Activated naive CD8-positive, alpha-beta T cell treated with anti-CD3 and anti-CD28 coated beads for 36 hours (primary cell): Measurements from ENCODE around the gene TGFBR2. TPM values are rescaled to one million over a fixed set of nuclear protein-coding genes. Genes with fewer than 3 reads are reported as not detected.

Source experiments
- DNase-seq: peaks from one replicate; pipeline ENCODE4 v3.0.0; 2021
- H3K27ac Mint-ChIP-seq: one replicate; pipeline ENCODE4 v1.8.0; 2022; ENCODE audit warnings: mild to moderate bottlenecking, moderate library complexity, mixed read lengths
- H3K27me3 Mint-ChIP-seq: one replicate; pipeline ENCODE4 v1.8.0; 2022; ENCODE audit warnings: mild to moderate bottlenecking, mixed read lengths
- H3K36me3 Mint-ChIP-seq: one replicate; pipeline ENCODE4 v1.8.0; 2021; ENCODE audit warnings: mild to moderate bottlenecking, mixed read lengths
- H3K4me1 Mint-ChIP-seq: one replicate; pipeline ENCODE4 v1.8.0; 2021; ENCODE audit warnings: mixed read lengths
- H3K4me3 Mint-ChIP-seq: one replicate; pipeline ENCODE4 v1.8.0; 2022; ENCODE audit warnings: mild to moderate bottlenecking, moderate library complexity, mixed read lengths
- H3K9me3 Mint-ChIP-seq: one replicate; pipeline ENCODE4 v1.8.0; 2022; ENCODE audit warnings: mixed read lengths
- total RNA-seq, 2 experiments: library from RNA; stranded (reverse); gene quantifications; one replicate each; pipeline ENCODE4 v1.2.3, GENCODE V29; 2021

TGFBR2 gene
- total RNA-seq, 2 experiments from 2014 or later, result 64.1 to 65.1 TPM

DNA sequence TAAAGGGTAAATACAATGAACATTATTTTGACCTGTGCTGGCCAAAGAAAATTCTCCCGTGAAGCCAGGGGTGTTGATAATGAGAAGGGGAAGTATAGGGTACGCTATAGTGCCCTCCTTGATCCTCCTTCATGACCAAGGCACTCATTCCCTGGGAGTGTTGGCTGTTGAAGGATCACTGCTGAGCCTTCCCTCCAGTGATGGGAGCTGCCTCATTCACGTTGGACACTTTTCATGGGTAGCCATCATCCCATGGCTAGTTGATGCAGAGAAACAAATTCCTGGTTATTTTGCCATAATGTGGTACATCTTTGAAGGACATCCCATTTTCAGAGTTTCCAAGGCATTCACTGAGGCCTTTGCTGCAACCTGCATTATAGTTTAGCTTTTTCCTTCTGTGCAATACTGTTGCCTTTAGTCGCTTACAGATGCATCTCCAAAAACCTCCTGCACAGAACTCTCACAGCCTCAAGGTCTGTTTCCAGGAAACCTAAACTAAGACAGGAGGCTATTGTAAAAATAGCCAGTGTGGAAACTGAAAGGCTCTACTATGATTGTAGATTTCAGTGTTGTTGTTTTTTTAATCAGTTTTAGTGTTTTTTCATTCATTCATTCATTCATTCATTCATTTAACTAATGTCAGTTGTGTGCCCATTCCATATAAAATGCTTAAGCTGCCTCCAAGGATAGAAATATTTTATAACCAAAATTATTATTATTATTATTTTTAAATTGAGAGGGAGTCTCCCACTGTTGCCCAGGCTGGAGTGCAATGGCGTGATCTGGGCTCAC, 40.8 kb downstream of the TGFBR2 start:
- peak overlapping the region; percentile 94 for H3K27ac Mint-ChIP-seq
- H3K9me3 Mint-ChIP-seq, result no peaks in the 10 kb centered on the region
- DNase-seq, result no peak
- H3K27me3 Mint-ChIP-seq, result no peaks in the 10 kb centered on the region
- H3K4me1 Mint-ChIP-seq, result peaks cover 92% of the 10 kb centered on the region
- H3K4me3 Mint-ChIP-seq, result peak overlapping the region; percentile 66
- peaks cover 82% of the 10 kb centered on the region for H3K36me3 Mint-ChIP-seq

- H3K4me1 Mint-ChIP-seq, result peaks cover 96% of the 10 kb centered on the region
- H3K27me3 Mint-ChIP-seq, result no peaks in the 10 kb centered on the region
- peak overlapping the region; percentile 94 for H3K27ac Mint-ChIP-seq
- no peak for DNase-seq
- no peaks in the 10 kb centered on the region for H3K9me3 Mint-ChIP-seq
- peaks cover 90% of the 10 kb centered on the region for H3K36me3 Mint-ChIP-seq
- peak overlapping the region; percentile 23 for H3K4me3 Mint-ChIP-seq
Observed at GRCh38 chr3:30648670-30649357, 42.4 kb downstream of the TGFBR2 start.

DNA sequence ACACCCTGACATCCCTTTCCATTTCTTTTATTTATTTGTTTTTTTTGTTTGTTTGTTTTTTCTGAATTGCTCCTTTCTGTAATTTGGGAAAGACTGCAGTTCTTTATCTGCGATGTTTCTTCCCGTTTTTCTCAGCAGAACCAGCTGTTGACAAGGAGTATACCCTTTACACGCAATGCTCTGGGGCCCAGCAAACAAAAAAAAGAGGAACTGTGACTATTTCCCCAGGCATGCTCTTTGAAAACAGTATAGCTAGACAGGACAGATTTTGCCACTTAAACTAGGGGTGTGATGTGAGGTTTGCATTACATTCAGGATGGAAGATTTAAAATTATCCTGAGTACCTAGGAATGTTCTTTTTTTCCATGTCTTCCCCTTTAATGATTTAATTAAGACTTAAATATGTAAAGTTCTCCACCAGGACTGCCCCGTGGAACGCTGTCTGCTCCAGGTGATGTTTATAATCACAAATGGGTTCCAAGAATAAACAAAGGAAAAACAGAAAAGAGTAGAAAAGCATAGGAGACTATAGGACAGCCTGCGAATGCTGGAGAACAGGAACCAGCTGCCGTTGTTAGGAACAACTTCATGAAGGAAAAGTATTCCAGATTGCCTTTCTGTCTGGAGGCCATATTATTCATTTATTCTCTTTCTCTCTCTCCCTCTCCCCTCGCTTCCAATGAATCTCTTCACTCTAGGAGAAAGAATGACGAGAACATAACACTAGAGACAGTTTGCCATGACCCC, 43.3 kb downstream of the TGFBR2 start:
- peak overlapping the region; percentile 11 for H3K4me3 Mint-ChIP-seq
- no peaks in the 10 kb centered on the region for H3K27me3 Mint-ChIP-seq
- peaks cover 96% of the 10 kb centered on the region for H3K4me1 Mint-ChIP-seq
- H3K27ac Mint-ChIP-seq, result peak overlapping the region; percentile 94
- no peaks in the 10 kb centered on the region for H3K9me3 Mint-ChIP-seq
- peaks cover 94% of the 10 kb centered on the region for H3K36me3 Mint-ChIP-seq
- no peak for DNase-seq

GRCh38 chr3:30650348-30650995, 44.1 kb downstream of the TGFBR2 start:
- Mint-ChIP-seq H3K4me3 (peak overlapping the region; percentile 11), H3K36me3 (peaks cover 96% of the 10 kb centered on the region), H3K27me3 (no peaks in the 10 kb centered on the region), H3K4me1 (peaks cover 95% of the 10 kb centered on the region), H3K27ac (peak overlapping the region; percentile 94), H3K9me3 (no peaks in the 10 kb centered on the region)
- DNase-seq, result no peak

DNA sequence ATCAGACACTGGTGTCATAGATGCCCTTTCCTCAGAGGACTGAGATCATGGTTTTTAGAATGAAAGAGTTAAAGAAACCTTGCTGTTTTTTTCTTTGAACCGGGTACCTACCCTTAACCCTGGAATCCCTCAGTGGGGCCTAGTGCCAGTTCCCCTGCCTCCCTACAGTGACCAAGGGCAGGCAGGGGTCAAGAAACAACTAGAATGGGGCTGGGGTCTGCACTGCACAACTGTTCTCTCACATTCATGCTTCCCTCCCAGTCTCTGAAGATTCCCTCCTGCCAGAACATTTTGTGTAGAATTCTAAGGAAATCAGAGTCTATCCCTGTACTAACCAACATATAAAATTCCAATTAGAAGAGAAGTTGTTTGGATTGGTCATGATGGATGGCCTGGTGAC, 47.9 kb downstream of the TGFBR2 start:
- no peaks in the 10 kb centered on the region for H3K27me3 Mint-ChIP-seq

DNA sequence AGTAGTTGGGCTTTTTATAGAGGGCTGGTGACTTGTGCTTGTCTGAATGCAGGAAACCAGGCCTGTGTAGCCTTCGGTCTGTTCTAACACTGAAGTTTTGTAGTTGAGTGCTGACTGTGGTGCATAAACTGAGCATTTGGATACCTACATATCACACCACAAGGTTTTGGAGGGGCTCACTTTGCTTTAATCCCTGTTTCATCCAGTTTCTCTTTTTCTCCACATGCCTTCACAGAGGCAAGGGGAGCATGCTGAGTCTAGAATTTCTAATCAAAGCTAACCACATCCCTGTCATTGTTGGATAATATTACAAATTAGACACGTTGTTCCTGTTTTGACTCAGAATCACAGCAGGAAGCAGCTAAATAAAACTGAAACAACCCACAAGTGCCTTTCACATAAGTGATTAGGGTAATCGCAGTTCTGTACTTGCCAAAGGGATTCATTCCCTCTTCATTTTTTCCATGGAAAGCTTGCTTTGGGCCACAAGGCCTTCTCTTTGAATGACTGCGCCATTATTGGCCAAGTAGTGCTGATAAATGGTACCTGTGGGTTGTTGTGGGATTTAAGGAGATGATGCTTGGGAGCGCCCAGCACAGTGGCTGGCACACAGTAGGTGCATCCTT, 48.9 kb downstream of the TGFBR2 start:
- Mint-ChIP-seq H3K27ac (peak overlapping the region; percentile 94), H3K36me3 (peaks cover 90% of the 10 kb centered on the region), H3K9me3 (no peaks in the 10 kb centered on the region), H3K4me1 (peaks cover 95% of the 10 kb centered on the region), H3K4me3 (peak overlapping the region; percentile 61), H3K27me3 (no peaks in the 10 kb centered on the region)
- peak; percentile 47 for DNase-seq

More for the DNA sequence above, 47.9 kb downstream of the TGFBR2 start:
- peak overlapping the region; percentile 94 for H3K27ac Mint-ChIP-seq
- H3K4me1 Mint-ChIP-seq, result peaks cover 98% of the 10 kb centered on the region
- peak overlapping the region; percentile 57 for H3K4me3 Mint-ChIP-seq
- DNase-seq, result no peak
- H3K9me3 Mint-ChIP-seq, result no peaks in the 10 kb centered on the region
- H3K36me3 Mint-ChIP-seq, result peaks cover 96% of the 10 kb centered on the region

DNA sequence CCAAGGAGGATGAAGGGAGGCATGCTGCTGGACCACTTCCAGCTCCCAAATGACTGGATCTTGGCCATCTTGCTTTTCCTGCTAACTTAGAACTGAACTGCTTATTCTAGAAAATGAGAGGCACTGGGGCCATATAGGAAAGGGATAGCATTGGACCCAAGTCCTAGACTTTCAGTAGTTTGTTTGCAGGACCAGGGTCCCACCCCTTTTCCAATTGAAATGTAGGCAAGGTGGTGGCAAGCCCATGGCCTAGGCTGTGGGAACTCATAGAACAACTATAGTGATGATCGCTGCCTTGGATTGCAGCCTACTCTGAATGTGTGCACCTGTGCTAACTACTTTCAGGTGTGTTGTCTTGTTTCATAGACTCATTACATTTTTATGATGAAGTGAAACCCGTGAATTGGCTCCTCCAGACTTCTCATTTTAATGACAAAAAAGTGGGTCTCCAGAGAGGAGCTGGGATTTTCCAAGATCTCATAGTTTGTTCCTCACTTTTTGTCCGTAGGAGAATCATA, 50.3 kb downstream of the TGFBR2 start:
- Mint-ChIP-seq H3K27me3 (no peaks in the 10 kb centered on the region), H3K9me3 (no peaks in the 10 kb centered on the region), H3K27ac (peak overlapping the region; percentile 94), H3K4me3 (peak overlapping the region; percentile 27), H3K36me3 (peaks cover 89% of the 10 kb centered on the region), H3K4me1 (peaks cover 95% of the 10 kb centered on the region)
- no peak for DNase-seq

DNA sequence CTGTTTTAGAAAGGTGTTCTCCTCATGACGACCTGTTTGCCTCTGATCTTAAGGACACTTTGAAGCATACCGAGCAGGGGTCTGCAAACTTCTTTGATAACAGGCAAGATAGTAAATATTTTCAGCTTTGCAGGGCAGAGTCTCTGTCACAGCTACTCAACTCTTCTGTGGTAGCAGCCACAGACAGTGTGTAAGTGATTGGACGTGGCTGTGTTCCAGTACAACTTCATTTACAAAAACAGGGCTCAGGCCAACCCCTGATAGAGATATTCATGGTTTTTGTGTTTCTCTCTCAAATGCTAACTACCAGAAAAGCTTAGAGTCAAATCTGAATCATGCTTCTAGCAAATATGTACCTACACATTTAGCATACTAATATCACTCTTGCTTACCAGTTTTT, 51.5 kb downstream of the TGFBR2 start:
- no peak for DNase-seq
- Mint-ChIP-seq H3K27ac (peak overlapping the region; percentile 94), H3K9me3 (no peaks in the 10 kb centered on the region), H3K27me3 (no peaks in the 10 kb centered on the region), H3K4me1 (peaks cover 95% of the 10 kb centered on the region), H3K4me3 (peak overlapping the region; percentile 23), H3K36me3 (peaks cover 90% of the 10 kb centered on the region)

GRCh38 chr3:30658328-30659052, 52.1 kb downstream of the TGFBR2 start:
- H3K27me3 Mint-ChIP-seq, result no peaks in the 10 kb centered on the region
- H3K36me3 Mint-ChIP-seq, result peaks cover 88% of the 10 kb centered on the region
- peak overlapping the region; percentile 94 for H3K27ac Mint-ChIP-seq
- peak; percentile 54 for DNase-seq
- peaks cover 95% of the 10 kb centered on the region for H3K4me1 Mint-ChIP-seq
- peak overlapping the region; percentile 72 for H3K4me3 Mint-ChIP-seq
- H3K9me3 Mint-ChIP-seq, result no peaks in the 10 kb centered on the region

DNA sequence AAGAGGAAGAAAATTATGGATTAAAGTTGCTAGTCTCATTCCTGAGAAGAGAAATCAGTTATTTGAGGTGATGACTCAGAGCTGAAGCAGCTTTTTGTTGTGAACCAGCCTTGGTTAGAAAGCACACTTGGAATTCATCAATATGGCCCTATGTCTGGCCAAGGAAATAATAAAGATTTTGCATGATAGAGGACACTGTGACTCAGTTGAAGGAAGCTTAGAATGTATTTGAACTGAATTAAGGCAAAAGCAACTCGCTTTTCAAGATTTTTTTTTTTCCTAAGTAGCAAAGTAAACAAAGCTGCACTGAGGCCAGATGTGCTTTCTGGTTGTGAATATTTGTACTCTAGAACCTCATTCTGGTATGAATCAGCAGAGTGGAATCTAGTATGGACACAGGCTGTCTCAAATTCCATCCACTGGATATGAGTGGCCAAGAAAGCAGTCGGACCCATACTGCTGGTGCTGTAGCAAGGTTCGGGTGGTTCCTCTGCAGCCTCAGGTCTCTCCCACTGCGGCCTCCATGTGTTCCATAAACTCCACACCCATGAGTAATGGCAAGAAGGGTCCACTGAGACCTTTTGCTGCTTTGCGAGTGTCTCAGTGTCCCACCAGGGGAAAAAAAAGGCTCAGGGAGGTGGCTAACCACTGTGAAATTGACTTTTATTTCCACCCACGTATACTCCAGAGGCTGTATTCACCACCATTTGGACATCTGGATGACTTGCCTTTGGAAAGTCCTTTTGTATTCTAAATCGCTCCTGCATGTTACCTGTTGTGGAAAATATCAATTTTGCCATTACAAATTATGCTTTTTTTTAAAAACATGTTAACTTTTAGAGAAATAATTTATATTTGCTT, 53.1 kb downstream of the TGFBR2 start:
- H3K27ac Mint-ChIP-seq, result peak overlapping the region; percentile 94
- H3K9me3 Mint-ChIP-seq, result no peaks in the 10 kb centered on the region
- H3K4me3 Mint-ChIP-seq, result peak overlapping the region; percentile 72
- H3K4me1 Mint-ChIP-seq, result peaks cover 93% of the 10 kb centered on the region
- DNase-seq, result no peak
- H3K27me3 Mint-ChIP-seq, result no peaks in the 10 kb centered on the region
- peaks cover 87% of the 10 kb centered on the region for H3K36me3 Mint-ChIP-seq

DNA sequence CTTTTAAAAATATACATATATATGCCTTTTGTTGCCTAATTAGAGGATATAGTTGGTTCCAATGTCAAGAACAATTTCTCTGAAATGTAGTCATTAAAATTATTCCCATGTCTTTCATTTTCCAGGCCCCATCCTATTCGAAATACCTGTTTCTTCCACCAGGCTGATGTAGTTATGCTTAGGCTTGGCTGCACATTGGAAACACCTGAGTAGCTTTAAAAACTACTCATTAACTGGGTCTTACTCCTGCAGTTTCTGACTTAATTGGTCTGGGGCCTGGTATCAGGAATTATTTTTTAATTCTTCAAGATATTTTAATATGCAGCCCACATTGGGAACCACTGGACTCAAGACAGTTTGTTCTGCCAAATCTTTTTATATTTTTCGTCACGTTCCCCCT, 53.7 kb downstream of the TGFBR2 start:
- H3K27ac Mint-ChIP-seq, result peak overlapping the region; percentile 89
- peaks cover 82% of the 10 kb centered on the region for H3K36me3 Mint-ChIP-seq
- no peaks in the 10 kb centered on the region for H3K9me3 Mint-ChIP-seq
- no peaks in the 10 kb centered on the region for H3K27me3 Mint-ChIP-seq
- no peak for DNase-seq
- peaks cover 93% of the 10 kb centered on the region for H3K4me1 Mint-ChIP-seq
- no peak overlapping the region for H3K4me3 Mint-ChIP-seq

- peaks cover 82% of the 10 kb centered on the region for H3K36me3 Mint-ChIP-seq
Observed at GRCh38 chr3:30660656-30661055, 54.3 kb downstream of the TGFBR2 start.

More at GRCh38 chr3:30660656-30661055, 54.3 kb downstream of the TGFBR2 start:
- Mint-ChIP-seq H3K9me3 (no peaks in the 10 kb centered on the region), H3K4me3 (peak overlapping the region; percentile 55), H3K27ac (peak overlapping the region; percentile 89), H3K27me3 (no peaks in the 10 kb centered on the region), H3K4me1 (peaks cover 93% of the 10 kb centered on the region)
- no peak for DNase-seq
